GM18861 (cell line): ENCODE measurements around the gene BSND.

Source experiments
- ATAC-seq: cut with Tn5 transposase; IDR thresholded peaks from one replicate; pipeline ENCODE4 v1.9.1; 2021; ENCODE audit not compliant: unreplicated experiment

Gene BSND

DNA sequence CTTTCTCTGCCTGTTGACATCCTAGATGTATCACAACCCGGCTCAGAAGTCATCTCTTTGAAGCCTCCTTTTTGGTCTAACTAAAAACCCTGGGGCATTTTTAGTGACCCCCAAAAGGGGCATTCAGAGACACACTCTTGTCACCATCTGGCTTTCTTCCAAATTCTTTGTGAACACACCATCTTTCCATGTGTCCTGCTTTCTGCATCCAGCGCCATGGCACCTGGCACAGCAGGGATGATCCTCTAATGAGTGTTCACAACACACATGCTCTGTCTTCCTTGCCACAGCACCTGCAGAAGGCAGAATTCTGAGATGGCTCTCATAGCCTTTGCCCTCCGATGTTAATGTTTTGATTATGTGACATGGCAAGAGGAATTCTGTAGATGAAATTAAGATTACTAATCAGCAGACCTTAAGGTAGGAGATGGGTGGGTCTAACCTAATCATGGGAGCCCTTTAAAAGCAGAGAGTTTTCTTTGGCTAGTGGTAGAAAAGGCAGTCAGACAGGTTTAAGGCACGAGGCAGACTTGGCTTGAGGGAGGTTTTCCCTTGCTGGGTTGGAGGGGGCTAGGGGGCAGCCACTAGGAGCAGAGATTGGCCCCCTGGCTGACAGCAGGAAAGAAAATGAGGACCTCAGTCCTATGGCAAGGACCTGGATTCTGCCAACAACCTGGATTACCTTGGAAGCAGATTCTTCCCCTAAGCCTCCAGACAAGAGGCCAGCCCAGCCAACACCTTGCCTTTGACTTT, 23.2 kb upstream of the BSND start:
- no peak for ATAC-seq

- no peak for ATAC-seq
Observed at GRCh38 chr1:54976747-54977146, 22.0 kb upstream of the BSND start.

DNA sequence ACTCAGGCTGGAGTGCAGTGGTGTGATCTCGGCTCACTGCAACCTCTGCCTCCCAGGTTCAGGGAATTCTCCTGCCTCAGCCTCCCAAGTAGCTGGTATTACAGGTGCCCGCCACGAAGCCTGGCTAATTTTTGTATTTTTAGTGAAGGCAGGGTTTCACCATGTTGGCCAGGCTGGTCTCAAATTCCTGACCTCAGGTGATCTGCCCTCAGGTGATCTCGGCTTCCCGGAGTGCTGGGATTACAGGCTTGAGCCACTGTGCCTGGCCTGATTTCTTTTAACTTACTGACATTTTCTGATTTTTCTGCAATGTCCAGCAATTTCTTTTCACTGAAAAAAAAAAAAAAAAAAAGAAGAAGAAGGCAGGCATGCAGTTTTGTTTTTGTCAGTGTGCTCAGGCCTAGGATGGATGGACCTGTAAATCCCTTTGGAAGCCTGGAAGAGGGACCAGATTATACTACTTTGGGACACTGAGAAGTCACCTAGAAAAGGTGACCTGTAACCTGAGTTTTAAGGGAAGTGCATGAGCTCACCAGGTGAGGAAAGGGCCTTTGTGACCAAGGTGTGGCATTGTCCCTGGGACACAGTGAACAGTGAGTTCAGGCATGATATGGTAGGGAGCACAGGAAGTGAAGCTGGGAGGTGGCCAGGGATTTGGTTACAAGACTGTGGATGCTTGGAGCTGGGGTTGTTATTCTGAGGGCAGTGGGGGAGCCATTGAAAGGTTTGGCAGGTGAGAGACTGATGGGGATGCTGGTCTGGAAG, 21.0 kb upstream of the BSND start:
- ATAC-seq = no peak

- ATAC-seq = no peak
Observed at GRCh38 chr1:54978528-54979326, 20.0 kb upstream of the BSND start.

DNA sequence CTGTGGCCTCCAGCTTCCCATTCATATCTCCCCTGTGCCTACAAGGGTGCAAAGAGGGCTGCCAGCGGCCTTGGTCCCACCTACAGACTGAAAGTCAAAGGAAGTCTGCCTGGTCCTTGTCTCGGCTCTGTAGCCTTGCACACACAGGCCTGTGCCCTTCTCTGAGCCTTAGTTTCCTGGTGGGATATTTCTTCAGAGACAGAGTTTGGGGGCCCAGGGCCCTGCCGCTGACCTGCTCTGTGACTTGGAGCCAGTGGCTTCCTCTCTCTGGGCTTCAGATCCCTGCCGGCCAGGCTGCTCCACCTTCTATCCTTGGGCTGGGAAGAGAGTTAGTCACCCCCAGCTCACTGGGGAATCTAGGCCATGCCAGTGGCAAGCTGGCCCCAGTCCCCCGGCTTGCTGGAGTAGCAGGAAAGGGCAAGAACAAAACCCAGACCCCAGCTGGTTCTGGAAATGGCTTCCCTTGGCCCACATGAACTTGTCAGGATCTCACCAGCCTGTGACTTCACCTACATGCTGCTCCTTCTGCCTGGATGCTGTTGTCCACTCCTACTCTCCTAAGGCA, 19.3 kb upstream of the BSND start:
- no peak for ATAC-seq

GRCh38 chr1:54980046-54980527, 18.6 kb upstream of the BSND start:
- ATAC-seq = no peak

- ATAC-seq = no peak
Observed at GRCh38 chr1:54980528-54981241, 18.0 kb upstream of the BSND start, which contains the start of gene TMEM61. TMEM61 (plus strand) TSS chr1:54980628; CDS start chr1:54981066, 438 bp downstream.

DNA sequence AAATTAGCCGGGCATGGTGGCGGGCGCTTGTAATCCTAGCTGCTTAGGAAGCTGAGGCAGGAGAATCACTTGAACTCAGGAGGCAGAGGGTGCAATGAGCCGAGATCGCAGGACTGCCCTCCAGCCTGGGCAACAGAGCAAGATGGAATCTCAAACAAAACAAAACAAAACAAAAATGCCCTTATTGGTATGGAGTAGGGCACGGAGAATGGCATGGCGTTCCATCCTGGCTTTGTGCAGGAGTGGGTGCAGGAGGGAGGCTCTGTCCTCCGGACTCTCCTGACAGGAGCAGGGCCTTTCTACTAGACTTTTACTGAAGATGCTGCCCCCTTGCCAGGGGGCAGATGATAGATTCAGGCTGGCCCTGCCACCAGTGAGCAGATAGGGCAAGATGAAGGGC, 17.3 kb upstream of the BSND start:
- no peak for ATAC-seq

GRCh38 chr1:54982739-54983138, 16.0 kb upstream of the BSND start:
- ATAC-seq = no peak

DNA sequence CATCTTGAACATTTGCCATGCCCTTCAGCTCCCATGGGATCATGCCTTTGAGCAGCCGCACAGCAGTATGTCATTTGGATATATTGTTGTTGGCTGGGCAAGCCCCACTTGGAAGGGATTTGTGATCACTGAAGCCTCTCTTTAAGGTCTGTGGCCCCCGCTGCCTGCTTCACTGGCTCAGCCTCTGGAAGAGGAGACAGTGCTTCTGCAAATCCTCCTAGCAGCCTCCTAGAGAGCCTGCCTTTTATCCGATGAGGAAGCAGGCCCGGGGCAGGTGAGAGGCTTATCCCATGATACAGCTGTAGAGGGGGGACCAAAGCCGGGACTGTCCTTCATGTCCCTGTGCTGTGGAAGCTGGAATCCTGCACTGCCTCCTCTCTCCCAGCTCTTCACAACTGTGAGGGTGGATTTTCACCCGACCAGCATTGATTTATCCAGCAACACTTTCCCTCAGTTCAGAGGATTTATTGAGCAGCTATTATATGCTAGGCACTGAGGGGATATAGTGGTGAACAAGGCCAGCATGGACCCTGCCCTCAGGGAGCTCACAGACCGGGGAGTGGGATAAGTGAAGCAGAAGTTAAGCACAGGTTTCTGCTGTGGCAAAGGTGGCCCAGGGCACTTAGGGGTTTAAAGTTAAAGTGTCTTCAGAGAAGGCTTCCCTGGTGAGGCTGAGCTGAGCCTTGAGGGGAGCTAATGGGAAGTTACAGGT, 14.4 kb upstream of the BSND start:
- ATAC-seq = no peak

DNA sequence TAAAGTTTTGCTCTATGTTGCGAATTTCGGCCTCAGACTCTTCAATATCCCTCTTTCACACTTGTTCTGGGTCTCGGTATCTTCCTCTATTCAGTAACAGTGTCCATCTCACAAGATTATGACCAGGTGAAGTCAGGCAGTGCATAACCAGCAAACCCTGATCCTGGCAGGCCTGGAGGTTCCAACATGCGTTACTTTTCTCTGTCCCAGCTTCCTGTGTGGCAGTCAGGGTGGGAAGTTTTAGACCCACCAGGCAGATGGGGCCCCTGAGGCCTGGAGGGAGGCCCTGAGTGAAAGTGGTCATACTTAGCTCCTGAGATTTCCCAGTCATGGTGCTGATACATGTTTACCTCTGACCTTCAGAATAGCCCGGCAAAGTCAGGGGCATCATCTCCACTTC, 13.2 kb upstream of the BSND start:
- ATAC-seq = no peak

DNA sequence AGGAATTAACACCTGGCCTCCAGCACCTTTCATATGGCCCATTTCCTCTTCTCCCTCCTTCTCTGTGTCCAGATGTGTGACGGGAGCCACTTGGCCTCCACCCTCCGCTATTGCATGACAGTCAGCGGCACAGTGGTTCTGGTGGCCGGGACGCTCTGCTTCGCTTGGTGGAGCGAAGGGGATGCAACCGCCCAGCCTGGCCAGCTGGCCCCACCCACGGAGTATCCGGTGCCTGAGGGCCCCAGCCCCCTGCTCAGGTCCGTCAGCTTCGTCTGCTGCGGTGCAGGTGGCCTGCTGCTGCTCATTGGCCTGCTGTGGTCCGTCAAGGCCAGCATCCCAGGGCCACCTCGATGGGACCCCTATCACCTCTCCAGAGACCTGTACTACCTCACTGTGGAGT, 12.7 kb upstream of the BSND start:
- no peak for ATAC-seq

- ATAC-seq = no peak
Observed at GRCh38 chr1:54986533-54986932, 12.2 kb upstream of the BSND start.

DNA sequence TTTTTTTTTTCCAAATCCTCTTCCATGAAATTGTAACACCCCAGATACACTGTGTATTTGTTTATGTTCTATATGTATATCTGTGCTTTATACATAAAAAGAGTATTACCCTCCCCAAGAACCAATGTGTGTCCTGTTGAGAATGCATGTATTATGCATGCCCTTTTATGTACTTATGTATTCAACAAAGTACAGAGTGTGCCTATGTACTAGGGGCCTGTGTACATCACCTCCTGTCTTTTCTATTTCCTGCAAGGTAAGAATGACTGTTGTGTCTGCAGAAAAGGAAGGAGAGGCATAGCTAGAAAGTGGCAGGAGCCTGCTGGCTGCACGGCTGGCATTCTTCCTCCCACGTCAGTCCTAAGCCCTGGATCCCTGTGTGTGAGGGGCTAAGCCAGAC, 11.3 kb upstream of the BSND start:
- no peak for ATAC-seq

DNA sequence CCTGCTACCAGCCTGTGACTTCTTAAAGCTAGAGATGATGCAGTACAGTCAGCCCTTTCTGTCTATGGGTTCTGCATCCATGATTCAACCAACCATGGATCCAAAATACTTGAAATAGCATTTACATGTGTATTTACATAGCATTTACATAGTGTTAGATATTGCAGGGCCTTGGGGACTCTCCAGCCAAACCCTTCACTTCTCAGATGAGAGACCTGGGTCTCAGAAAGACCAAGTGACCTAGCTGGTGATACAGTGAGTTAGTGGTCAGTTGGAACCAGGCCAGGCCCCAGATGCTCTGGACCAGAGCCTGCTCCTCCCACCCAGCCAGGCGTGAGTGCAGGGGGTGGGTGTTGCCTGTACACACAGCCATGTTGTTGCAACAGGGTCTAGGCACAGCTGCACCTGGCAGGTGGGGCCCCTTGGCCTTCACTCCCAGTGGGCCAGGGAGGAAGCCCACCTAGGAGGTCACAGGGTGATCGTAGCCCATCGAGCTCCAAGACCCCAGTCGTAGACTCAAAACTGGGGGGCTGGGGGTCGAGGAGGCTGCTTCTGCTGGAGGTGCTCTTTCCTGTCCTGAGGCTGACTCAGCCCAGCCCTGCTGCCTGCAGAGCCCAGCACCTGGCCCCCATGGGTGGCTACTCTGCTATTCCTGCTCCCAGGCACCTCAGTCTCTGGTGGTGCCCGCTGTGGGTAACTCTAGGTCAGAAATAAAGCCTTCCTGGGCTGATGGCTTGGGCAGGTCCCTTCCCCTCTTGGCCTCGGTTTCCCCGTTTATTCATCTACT, 10.6 kb upstream of the BSND start:
- ATAC-seq = no peak

- ATAC-seq = no peak
Observed at GRCh38 chr1:54988975-54989374, 9.8 kb upstream of the BSND start.

DNA sequence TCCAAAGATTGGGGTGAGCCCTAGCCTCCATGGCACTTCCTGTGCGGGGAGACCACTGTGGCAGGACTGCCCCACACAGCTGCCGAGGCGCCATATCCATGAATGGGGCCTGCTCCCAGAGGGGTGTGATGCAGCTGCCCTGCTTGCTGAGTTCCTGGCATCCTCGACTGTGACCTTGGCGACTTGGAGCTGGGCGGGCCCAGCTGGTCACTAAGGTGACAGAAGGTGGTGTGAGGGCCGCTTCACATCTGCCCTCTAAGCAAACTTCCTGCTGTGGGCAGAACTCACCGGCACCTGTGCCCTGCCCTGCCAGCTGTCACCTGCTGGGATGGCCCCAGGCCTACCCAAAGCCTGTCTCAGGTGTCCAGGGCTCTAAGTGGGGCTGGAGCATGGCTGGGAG, 9.3 kb upstream of the BSND start:
- no peak for ATAC-seq

DNA sequence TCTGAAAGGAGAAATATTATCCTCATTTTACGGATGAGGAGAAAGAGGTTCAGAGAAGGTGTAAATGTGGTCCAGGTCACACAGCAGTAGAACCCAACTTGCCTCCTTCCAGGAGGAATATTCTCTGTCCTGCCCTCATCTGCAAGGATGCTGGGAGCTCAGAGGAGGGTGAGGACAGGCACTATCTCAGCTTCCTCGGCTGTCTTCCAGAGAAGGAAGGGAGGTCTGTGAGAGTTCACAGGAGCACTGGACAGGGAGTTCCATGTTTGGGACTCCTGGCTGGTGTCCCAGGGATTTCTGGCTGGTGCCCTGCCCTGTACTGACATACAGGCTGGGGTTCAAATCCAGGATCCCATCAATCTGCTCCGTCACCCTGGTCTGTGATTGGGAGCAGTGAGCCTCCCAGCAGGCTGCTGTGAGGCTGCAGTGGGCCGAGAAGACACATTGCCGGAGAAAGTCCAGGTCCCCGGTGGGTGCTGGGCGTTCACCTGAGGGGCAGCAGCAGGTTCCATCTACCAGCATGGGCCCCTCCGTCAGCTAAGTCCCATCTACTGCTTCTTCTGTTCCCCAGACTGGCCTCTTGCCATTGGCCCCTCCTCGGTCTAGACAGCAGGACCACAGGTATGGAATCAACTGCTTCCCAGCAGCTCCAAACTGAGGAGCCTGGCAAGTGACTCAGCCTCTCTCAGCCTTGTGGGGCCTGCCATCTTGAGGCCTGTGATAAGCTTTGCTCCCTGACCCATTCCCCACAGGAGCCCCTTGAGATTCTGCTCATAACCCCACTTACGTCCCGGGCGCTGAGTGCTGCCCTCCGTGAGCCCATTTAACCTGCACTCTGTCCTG, 8.5 kb upstream of the BSND start:
- no peak for ATAC-seq
